SU-DHL-6 (cell line): ENCODE results near the gene HDAC11.

Experiments
- H2AFZ ChIP-seq: fragments of 200-600 bp; sonication (generic); 2 replicates; pipeline ENCODE4 v1.6.1; 2014; ENCODE audit warnings: low read depth, mild to moderate bottlenecking, moderate library complexity, mixed read lengths, antibody characterized with exemption, low read length; ENCODE audit not compliant: severe bottlenecking
- H3F3A ChIP-seq: fragments of 200-600 bp; shearing (Covaris generic); 2 replicates; pipeline ENCODE4 v1.6.0; 2016; ENCODE audit warnings: antibody characterized with exemption, mild to moderate bottlenecking; ENCODE audit not compliant: insufficient read depth
- H3K27ac ChIP-seq: fragments of 200-600 bp; sonication (generic); 2 replicates; pipeline ENCODE4 v1.5.1; 2016; ENCODE audit warnings: low read depth, mild to moderate bottlenecking, low read length, moderate library complexity, mixed read lengths
- H3K27me3 ChIP-seq: fragments of 200-600 bp; sonication (generic), shearing (Covaris generic); 2 replicates; pipeline ENCODE4 v1.6.0; 2014; ENCODE audit warnings: mild to moderate bottlenecking, low read length
- H3K36me3 ChIP-seq: fragments of 200-600 bp; sonication (generic); 2 replicates; pipeline ENCODE4 v1.6.1; 2014; ENCODE audit warnings: mild to moderate bottlenecking, low read length, mixed read lengths
- H3K4me2 ChIP-seq: fragments of 300-600, 200-600 bp; shearing (Covaris generic), sonication (generic); 2 replicates; pipeline ENCODE4 v1.6.0; 2014; ENCODE audit warnings: low read length, low read depth, mild to moderate bottlenecking; ENCODE audit not compliant: poor library complexity, severe bottlenecking
- H3K4me3 ChIP-seq: fragments of 200-600 bp; sonication (generic); 2 replicates; pipeline ENCODE4 v1.5.1; 2014; ENCODE audit warnings: antibody characterized with exemption, low read length, mild to moderate bottlenecking, mixed read lengths; ENCODE audit not compliant: insufficient read depth, poor library complexity, severe bottlenecking
- H3K79me2 ChIP-seq: fragments of 200-600 bp; sonication (generic); 2 replicates; pipeline ENCODE4 v1.6.1; 2014; ENCODE audit warnings: mild to moderate bottlenecking, low read length, moderate library complexity; ENCODE audit not compliant: insufficient read depth
- H3K9ac ChIP-seq: fragments of 200-600 bp; sonication (generic); 2 replicates; pipeline ENCODE4 v1.7.0; 2014; ENCODE audit warnings: mild to moderate bottlenecking, low read length
- H3K9me2 ChIP-seq: fragments of 200-600 bp; sonication (generic); replicated peaks from 2 replicates; pipeline ENCODE4 v1.6.1; 2014; ENCODE audit warnings: low read length; ENCODE audit not compliant: insufficient read depth
- H3K9me3 ChIP-seq: fragments of 200-600 bp; sonication (generic); 2 replicates; pipeline ENCODE4 v1.6.1; 2014; ENCODE audit warnings: low read length, mixed read lengths; ENCODE audit not compliant: insufficient read depth
- H4K20me1 ChIP-seq: fragments of 200-600 bp; sonication (generic); 2 replicates; pipeline ENCODE4 v1.6.1; 2014; ENCODE audit warnings: low read depth, mild to moderate bottlenecking, antibody characterized with exemption, low read length, moderate library complexity, mixed read lengths
- EZH2phosphoT487 ChIP-seq: fragments of 200-600 bp; sonication (generic), shearing (Covaris generic); conservative IDR thresholded peaks from 2 replicates; pipeline ENCODE4 v1.6.1; 2018; ENCODE audit warnings: mild to moderate bottlenecking, antibody characterized with exemption, low read length, moderate library complexity, mixed read lengths
- TF ChIP-seq, protein P1 (sequence below): fragments of 200-600 bp; sonication (generic); IDR thresholded peaks from one replicate; pipeline ENCODE4 v1.5.1; 2017; ENCODE audit warnings: antibody characterized with exemption, mild to moderate bottlenecking, low read length, moderate library complexity; ENCODE audit not compliant: insufficient read depth, poor library complexity, severe bottlenecking

The HDAC11 gene

DNA sequence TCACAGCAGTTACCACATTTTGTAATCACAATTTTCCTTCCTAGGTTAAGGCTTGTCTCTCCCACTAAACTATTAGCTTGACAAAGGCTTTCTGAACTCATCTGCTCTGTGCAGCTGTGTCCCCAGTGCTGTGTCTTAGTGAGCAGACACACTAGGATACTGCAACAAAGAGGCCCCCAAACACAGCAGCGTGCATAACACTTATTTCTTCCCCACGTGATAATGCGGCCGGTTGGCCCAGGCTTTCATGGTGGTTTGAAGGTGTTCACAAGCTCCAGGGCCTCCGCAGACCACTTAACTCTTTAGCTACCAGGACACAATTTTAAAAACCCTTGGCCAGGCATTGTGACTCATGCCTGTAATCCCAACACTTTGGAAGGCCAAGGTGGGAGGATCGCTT, 2.2 kb upstream of the HDAC11 start:
- Histone ChIP-seq H3K27ac (no peak overlapping the region), H3K79me2 (no peaks in the 10 kb centered on the region), H3K4me3 (no peak overlapping the region), H3K9me2 (no peaks in the 10 kb centered on the region), H3K27me3 (no peaks in the 10 kb centered on the region), H3F3A (no peaks in the 10 kb centered on the region), H4K20me1 (no peaks in the 10 kb centered on the region), H3K36me3 (no peaks in the 10 kb centered on the region), H3K4me2 (no peak overlapping the region), H2AFZ (no peak overlapping the region), H3K9me3 (no peaks in the 10 kb centered on the region), H3K9ac (no peak overlapping the region)
- TF ChIP-seq, protein P1, sequence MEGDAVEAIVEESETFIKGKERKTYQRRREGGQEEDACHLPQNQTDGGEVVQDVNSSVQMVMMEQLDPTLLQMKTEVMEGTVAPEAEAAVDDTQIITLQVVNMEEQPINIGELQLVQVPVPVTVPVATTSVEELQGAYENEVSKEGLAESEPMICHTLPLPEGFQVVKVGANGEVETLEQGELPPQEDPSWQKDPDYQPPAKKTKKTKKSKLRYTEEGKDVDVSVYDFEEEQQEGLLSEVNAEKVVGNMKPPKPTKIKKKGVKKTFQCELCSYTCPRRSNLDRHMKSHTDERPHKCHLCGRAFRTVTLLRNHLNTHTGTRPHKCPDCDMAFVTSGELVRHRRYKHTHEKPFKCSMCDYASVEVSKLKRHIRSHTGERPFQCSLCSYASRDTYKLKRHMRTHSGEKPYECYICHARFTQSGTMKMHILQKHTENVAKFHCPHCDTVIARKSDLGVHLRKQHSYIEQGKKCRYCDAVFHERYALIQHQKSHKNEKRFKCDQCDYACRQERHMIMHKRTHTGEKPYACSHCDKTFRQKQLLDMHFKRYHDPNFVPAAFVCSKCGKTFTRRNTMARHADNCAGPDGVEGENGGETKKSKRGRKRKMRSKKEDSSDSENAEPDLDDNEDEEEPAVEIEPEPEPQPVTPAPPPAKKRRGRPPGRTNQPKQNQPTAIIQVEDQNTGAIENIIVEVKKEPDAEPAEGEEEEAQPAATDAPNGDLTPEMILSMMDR: no peak
- no peak for TF ChIP-seq EZH2phosphoT487

DNA sequence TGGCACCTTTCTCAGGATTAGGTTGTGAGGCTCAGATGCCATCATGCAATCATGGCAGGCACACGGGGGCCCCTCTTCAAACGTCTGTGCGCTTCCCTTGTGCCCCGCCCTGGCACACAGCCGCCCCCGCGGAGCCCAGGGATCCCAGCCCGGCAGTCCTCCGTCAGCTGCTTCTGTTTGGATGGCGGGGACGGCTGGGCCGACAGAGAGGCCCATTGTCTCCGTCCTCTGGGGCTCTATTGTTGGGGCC, 849 bp upstream of the HDAC11 start:
- Histone ChIP-seq H4K20me1 (no peaks in the 10 kb centered on the region), H3K9me3 (no peaks in the 10 kb centered on the region), H3K4me2 (peak overlapping the region; percentile 84), H3F3A (no peaks in the 10 kb centered on the region), H2AFZ (peak overlapping the region; percentile 100), H3K9ac (peak overlapping the region; percentile 71), H3K27ac (no peak overlapping the region), H3K79me2 (no peaks in the 10 kb centered on the region), H3K4me3 (peak overlapping the region; percentile 72), H3K9me2 (no peaks in the 10 kb centered on the region), H3K27me3 (no peaks in the 10 kb centered on the region), H3K36me3 (no peaks in the 10 kb centered on the region)
- no peak for TF ChIP-seq EZH2phosphoT487
- TF ChIP-seq, protein P1: no peak

DNA sequence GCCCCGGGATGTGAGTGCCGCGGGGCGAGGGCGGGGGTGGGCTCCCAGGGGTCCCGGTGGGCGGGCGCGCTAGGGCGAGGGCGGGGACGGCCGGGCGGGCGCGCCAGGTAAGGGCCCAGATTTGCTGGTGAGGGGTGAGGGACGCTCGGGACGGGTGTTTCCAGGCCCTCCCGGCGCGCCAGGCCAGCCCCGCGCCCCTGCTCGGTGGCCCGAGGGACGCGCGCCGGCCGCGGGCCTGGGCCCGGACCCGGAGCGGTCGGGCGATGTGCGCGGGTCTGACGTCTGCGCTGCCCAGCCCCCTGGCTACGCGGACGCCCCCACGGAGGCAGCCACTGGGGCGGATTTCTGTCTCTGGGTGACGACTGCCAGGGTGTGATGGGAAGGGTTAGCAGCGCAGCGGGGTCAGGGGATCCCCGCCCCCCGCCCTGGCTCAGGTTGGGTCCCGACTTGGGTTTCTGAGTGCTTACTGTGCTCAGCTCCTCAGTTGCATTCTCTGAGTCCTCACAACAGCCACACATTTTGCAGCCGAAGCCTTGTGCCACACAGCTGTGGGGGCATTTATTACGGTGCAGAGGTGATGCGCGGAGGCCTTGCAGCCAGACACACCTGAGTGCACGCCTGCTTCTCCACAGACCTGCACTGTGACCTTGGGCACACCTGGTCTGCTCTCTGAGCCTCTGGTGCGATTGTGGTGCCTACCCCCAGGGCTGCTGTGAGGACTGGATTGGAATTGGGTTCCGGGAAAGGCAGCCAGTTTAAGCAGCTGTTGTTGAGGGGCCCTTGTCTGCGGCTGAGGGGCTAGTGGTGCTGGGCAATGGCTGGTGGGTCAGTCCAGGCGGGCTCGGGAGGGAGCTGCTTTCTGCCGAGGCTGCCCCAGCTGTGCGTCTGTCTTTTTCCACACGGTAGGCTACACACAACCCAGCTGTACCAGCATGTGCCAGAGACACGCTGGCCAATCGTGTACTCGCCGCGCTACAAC, 523 bp downstream of the HDAC11 start:
- Histone ChIP-seq H3K27ac (no peak overlapping the region), H3K9me2 (no peaks in the 10 kb centered on the region), H3K27me3 (no peaks in the 10 kb centered on the region), H2AFZ (peak overlapping the region; percentile 42), H3F3A (no peaks in the 10 kb centered on the region), H4K20me1 (no peaks in the 10 kb centered on the region), H3K36me3 (no peaks in the 10 kb centered on the region), H3K9ac (peak overlapping the region; percentile 39; the same call in 1 of the 2 replicates), H3K4me2 (peak overlapping the region; percentile 49), H3K79me2 (no peaks in the 10 kb centered on the region), H3K9me3 (no peaks in the 10 kb centered on the region), H3K4me3 (peak overlapping the region; percentile 50)
- TF ChIP-seq, protein P1: no peak
- TF ChIP-seq EZH2phosphoT487: no peak
